ENCODE measurements around the gene OPN4.

The OPN4 gene

DNA sequence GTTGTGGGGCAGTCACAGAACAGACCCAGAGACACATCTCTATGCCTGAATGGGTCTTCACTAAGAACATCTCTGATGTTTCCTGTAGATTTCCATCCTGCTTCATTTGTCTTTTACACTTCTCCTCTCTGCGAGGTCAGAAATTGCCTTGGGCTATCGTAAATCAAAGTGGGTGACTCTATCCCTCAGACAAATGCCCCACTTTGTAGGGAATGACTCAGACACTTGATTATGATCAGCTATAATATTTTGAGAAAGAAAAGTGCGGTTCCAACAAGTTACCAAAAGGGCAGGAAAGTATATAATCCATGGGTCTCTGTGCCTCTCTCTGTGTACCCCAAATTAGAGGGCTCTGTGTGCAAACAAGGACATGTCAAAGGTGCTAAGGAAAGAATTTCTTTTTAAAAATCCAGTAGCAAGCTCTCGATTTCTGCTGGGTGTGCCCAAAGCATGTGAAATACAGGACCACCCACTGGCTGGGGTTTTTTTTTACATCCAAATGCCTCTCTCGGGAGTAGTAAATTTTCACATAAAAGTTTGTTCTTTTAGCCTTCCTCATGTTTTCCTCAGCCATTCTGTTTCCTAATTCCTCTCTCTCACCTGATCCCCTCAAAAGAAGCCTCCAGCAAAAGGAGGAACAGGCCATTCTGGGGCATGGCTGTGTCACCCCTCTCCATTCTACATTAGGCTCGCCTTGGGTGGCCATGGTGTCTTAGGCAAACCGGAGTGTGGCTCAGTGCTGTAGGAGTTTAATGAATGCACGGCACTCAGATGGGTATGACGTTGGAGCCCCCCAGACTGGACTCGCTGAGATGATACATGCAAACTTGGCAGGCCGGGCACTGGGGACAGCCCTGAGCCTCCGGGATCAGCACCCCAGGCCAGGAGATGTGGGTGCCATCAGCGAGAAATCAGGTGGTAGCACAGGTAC is 6.3 kb upstream of the OPN4 start:
- no peak for DNase-seq (ENCODE audit: low read depth)

DNA sequence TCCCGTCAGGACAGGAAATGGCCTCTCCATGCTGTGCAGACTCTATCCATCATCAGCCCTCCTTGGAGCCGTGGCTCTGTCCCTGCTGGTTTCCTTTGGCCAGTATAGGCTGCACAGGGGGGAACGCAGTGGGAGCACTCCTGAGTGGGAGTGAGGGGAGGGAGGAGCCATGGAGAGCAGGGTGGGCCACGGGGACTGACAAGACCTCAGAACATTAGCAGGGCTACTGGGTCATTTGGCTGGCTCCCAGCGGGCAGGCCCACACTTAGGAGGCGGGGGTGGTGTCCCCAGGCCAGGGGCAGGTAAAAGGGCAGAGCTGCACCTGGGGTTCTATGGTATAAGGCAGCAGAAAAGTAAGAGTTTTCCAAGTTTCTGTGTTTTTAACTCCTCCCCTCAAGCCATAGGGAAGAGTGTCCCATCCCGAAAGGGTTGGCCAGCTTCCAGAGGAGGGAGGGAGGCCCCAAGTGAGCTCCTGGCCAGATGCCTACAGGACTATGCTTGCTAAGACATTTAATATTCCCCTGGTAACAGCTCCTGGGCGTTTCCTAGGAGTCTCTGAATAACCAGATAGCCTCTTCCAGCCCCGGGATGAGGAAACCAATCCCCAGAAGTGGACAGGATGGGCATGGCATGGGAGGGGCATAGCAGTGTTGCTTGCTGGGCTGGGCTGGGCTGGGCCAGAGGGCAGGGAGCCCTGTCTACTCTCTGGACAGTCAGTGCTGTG is 5.5 kb upstream of the OPN4 start:
- DNase-seq (ENCODE audit: low read depth), result no peak

DNA sequence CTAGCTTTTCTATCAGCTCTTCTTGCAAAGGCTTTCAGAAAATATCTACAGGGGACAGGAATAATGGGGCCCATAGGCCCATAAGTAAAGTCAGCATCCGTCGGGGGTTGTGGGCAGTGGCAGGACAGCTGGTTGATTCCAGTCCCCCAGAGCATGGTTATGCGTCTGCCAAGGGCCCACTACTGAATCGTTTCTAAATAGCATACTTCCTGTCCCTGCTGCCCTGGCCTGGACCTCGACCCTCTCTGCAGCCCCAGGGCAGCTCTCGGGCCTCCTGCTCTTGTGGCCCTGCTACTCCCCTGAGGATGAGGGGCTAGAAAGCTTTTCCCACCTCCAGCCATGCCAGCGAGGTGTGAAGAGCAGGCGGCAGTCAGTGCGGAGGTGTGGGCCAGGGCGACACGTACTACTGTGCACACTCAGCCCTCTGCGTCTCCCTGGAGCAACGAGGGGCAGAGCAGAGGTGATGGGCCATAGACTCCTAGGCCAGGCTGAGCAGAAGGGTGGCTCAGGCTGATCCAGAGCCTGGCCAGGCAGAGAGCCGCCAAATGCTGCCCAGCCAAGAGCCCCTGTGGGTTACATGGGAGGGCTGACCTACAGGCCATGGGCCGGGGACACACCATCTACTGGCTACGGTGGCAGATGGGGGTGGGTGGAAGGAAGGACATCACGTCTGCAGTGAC is 4.7 kb upstream of the OPN4 start:
- no peak for DNase-seq (ENCODE audit: low read depth)

DNA sequence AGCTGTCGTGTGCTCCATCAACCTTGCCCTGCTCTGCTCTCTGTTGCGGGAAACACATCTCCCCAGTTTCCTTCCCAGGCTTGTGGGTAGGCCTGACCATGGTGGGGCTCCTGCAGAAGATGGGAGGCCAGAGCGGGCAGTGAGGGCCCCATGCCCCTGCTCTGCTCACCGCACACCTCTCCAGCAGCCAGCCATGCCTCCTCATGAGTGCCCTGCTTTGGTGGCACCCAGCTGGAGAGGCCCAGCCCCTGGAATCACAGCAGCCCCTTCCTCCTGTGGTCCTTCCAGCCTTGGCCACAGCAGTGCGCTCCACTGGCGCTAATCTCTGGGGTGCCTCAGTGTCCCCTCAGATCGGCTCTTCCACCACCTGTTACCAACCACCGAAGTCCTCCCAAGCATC is 4.2 kb upstream of the OPN4 start:
- DNase-seq (ENCODE audit: low read depth), result no peak

DNA sequence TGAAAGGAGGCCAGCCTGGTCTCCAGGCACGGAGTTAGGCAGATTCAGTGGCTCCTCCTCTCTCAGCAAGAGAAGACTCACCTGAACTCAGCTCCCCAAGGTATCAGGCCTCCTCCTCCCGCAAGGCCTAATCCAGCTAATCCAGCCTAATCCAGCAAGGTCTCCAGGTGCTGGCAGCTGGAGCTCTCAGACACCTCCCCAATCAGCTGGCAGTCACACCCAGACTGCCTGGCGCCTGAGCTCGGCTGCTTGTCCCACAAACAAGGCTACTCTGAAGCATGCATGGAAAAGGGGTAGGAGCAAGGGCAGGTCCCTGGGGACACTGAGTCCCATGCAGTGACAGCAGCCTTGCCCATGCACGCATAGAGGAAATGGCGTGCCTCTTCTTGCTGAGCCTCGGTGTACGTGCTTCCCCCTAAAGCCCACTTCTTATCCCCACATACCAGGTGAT is 3.3 kb upstream of the OPN4 start:
- DNase-seq (ENCODE audit: low read depth), result no peak

DNA sequence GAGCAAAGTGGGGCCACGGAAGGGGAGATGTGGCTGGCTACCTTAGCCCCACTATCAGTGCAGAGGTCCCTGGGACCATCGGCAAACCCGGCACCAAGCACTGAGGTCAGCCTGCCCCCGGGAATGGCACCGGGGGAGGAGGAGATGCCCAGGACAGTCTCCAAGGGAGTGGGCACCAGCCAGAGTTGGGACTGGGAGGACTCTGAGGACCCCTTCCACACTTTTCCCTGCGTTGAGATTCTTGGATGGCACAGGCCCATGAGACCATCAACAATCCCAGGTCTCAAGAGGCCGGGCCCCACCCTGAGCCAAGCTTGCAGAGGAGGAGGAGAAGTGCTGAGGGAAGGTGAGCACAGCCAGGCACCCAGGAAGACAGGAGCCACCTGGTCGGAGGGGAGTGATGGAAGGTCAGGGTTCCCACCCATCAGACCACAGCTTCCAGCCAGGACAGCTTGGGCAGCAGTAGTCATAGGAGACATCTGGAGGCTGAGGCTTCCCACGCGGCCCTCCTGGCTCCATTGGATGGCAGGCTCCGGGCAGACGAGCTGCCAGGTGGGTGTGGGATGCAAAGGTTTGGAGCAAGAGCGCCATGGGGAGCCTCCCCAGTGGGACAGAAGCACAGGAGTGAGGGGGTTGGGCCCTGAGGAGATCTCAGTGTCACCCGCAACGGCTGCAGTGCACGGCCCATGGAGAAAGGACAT is 2.6 kb upstream of the OPN4 start:
- DNase-seq (ENCODE audit: low read depth), result no peak

DNA sequence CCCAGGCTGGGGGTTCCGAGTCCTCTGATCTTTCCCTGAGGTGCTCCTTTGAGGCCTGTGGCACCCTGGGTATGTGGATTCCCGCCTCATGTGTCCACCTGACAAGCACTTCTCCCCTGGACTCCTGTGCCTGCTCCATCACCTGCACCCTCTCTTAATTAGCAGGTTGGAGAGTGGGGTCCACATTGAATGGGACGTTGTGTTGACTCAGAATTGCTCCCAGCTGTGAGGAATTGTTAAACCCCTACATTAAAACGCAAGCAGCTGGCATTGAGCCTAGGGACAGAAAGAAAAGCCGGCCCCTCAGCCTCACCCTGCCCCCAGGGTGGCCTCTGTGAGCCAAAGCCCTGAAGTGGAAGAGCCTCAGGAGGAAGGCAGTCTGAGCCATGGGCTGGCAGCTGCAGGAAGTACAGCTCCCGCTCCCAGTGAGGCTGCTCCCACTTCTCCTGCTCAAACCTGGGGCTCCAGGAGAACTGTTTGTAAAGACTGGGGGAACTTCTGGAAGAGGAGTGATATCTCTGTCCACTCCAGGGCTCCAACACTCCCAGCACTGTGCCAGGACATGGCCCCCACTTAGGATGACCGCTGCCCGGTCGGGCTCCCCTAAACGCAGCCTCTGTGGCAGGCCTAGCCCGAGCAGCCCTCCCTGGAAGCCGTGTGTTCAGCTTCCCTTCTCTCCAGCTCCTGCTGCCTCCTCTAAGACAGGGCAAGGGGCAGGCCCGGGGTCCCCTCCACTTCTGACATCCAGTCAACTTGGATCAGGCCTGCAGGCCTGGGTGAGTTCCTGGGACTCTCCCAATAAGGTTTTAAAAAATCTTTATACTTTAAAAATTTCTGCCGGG is 1.8 kb upstream of the OPN4 start:
- no peak for DNase-seq (ENCODE audit: low read depth)

DNA sequence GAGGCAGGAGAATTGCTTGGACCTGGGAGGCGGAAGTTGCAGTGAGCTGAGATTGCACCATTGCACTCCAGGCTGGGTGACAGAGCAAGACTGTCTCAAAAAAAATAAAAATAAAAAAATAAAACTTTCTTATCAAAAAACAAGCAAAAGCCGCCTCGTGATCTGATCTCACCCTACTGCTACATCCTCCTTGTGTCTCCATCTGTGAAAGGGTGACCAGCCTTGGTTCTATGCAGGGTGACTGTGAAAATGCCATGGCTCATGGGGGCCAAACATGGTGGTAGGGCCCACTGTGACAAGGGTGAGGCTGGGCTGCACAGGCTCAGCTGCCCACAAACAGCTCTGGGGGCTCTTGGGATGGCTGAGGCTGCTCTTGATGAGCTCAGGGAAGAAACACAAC is 968 bp upstream of the OPN4 start:
- DNase-seq (ENCODE audit: low read depth), result no peak

DNA sequence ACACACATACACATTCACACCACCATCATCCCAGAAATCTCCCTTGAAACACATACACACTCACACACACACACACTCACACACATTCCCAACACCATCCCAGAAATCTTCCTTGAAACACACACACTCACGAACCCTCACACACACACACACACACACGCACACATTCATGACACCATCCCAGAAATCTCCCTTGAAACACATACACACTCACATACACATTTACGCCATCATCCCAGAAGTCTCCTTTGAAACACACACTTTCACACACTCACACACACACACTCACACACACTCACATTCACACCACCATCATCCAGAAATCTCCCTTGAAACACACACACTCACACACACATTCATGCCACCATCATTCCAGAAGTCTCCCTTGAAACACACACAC is 360 bp upstream of the OPN4 start:
- DNase-seq (ENCODE audit: low read depth), result no peak

DNA sequence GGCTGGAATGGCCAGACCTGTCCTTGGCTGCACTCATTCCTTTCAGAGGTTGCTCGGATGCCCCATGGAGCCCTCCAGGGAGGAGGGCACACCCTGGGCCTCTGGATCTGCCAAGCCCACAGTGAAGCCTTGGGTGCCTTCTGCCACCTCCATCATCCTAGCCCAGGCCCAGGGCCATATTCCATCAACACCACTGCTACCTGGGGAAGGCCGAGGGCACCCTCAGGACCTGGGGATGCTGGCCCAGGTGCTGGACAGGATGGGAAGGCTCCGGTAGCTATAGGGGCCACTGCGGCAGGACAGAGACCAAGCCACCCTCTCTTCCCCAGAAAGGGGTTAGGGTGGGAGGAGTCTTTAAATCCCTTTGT is 810 bp downstream of the OPN4 start:
- no peak for DNase-seq (ENCODE audit: low read depth)

DNA sequence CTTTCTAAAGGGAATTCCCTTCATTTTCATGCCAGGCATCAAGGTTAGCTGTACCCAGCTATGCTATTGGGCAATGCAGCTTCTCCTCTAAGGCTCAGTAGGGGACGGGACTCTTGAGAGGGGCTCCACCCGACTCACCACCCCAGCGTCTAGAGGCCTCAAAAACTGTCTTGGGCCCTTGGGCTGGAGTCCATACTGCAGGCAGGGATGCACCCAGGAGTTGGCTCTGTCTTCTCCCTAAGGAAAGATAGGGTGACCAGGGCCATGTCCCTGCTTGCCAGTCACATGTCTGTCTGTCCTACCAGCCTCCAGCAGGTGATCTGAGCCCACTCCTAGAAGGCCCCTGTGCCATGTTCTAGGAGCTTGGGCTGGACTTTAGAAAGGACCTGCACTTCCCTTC is 1.2 kb downstream of the OPN4 start:
- no peak for DNase-seq (ENCODE audit: low read depth)

DNA sequence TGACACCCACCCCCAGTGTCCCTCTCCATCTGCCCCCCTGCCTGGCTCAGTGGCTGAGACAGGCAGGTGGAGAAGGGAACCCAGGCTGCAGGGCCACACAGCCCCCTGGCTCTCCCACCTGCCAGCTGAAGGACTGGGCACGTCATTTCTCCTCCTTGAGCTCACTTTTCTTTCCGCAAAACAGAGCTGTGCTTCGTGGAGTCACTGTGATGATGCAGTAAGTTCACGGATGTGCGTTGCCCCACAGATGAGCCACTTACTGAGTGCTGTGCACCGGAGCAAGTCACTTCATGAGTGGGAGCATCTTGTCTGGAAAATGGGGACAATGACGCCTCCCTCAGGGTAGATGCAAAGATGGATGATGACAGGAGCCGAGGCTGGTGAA is 2.7 kb downstream of the OPN4 start:
- no peak for DNase-seq (ENCODE audit: low read depth)

DNA sequence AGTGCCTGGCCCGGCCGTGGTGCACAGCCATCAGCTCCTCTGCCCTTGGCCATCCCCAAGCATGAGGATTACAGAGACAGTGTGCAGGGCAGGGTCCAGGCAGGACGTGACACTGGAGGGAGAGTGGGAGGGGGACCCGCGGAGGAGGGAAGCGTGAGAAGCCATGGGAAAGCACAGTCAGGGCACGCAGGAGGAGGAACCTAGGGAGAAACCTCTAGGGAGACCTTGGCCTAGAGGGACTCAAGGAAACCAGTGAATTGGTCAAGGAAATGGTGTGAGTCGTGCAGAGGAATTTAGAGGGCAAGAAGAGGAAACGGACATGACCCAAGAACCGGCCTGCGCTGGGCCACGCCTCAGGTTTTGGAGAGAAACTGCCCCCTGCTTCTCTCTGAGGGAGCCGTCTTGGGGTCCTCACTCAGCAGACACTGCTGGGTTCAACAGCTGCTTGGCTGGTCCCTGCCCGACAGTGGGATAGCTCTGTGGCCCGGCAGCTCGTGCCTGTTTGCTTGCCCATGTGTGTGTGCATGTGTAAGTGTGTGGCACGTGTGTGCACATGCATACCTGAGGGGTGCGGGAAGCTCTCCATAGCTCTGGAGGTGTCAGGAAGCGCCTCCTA is 3.2 kb downstream of the OPN4 start:
- no peak for DNase-seq (ENCODE audit: low read depth)

DNA sequence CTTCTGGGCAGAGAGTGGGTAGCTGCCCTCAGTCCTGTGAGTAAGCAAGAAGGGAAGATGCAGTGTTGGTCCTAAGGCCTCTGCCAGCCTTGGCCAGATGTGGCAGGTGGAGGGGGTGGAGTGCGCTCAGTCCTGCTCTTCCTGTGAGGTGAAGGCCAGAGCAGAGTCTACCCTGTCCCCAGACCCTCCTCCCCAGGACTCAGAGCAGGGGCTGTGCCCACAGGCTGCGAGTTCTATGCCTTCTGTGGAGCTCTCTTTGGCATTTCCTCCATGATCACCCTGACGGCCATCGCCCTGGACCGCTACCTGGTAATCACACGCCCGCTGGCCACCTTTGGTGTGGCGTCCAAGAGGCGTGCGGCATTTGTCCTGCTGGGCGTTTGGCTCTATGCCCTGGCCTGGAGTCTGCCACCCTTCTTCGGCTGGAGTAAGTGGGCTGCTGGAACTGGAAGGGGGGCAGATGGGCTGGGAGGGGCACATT is 4.0 kb downstream of the OPN4 start:
- DNase-seq (ENCODE audit: low read depth), result no peak

DNA sequence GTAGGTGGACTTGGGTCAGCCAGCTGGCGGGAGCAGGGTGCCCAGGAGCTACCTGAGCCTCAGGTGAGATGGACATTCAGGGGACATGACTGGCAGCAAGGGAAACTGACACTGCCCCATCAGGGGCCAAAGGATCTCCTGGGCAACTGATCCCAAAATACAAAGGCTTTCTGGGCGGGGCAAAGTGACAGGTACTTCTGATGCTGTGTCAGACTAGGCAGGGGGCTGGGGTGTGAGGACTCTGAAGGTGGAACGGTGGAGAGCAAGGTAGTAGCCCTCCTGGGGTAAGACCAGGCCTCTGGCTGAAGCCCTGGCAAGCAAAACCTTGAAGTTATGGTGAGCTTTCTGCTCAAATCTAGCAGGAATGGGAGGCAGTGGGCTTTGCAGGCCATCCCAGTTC is 4.4 kb downstream of the OPN4 start:
- DNase-seq (ENCODE audit: low read depth), result no peak

DNA sequence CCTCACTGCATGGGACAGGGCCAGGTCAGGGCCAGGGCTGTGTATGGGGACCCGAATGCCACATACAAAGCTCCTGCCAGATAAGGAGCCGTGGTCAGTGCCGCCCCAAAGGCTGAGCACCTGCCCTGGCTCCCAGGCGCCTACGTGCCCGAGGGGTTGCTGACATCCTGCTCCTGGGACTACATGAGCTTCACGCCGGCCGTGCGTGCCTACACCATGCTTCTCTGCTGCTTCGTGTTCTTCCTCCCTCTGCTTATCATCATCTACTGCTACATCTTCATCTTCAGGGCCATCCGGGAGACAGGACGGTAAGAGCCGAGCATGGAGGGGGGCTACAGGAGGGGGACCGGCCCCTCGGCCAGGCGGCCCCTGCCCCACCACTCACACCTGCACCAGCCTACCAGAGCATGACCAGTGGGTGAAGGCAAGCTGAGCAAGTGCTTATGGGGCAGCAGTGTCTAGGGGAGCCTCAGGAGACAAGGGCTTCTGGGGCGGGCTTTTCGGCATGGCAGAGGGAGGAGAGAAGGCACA is 4.9 kb downstream of the OPN4 start:
- DNase-seq (ENCODE audit: low read depth), result no peak

DNA sequence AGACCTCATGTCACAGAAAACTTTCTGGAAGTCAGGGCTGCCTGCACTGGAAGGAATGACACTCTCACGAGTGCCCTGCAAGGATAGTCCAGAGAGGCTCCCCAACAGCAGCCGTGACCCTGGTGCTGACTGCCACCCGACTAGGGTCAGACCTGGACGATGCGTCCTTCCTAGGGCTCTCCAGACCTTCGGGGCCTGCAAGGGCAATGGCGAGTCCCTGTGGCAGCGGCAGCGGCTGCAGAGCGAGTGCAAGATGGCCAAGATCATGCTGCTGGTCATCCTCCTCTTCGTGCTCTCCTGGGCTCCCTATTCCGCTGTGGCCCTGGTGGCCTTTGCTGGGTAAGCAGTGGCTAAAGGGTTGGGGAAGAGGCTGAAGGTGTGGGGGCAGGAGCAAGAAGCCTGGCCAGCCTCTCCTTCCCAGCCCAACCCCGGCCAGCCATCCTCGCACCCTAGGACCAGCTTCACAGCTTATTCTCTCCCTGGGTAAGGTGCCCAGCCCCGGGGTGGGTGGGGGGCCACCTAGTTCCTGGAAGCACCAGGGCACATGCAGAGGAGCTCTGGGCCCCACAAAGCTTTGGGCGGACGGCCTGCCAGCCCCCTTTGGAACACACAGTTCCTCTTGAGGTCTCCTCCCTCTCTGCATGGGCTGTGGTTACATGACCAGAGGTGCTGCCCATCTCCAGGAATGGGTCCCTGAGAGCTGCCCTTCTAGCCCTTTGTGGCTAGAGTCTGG is 5.5 kb downstream of the OPN4 start:
- DNase-seq (ENCODE audit: low read depth), result no peak

DNA sequence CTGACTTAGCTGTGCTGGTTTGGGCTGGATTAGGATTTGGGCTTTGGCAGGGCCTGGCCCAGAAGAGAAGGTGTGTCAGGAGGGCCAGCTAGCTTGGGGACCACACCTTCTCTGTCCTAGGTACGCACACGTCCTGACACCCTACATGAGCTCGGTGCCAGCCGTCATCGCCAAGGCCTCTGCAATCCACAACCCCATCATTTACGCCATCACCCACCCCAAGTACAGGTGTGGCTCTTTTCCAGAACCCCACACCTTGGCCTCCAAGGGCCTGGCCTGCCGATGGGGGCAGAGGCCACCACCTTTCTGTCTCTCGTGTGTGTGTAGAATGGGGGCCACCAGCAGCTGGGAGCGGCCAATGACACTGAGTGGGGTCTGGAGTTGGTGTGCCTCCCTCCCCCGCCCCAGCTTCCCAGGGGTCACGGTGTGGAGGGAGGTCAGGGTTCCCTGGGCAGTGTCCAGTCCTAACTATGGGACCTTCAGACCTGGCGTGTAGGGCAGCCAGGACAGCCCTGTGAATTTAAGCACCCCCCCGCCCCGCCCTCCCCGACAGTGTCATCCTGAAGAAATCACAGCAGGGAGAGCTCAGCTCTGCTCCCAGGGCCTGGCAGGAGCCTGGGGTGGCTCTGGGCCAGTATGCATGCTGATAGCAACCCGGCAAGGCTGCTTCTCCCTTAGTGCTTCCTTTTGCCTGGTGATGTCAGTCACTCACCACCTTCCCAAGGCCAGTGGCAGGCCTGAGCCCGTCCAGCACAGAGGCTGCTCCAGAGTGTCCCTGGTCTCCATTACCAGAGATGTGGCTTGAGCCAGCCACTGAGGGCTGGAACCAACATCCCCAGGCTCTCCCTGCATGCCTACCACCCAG is 7.0 kb downstream of the OPN4 start:
- no peak for DNase-seq (ENCODE audit: low read depth)

Measured in stimulated activated CD8-positive, alpha-beta memory T cell treated with anti-CD3 and anti-CD28 coated beads, Interleukin-15, amount 100 ng/mL, for 1 hour (primary cell).